HCT116 (cell line): Measurements from ENCODE around the gene MX2. TPM values are rescaled to one million over a fixed set of nuclear protein-coding genes. Genes with fewer than 3 reads are reported as not detected.

ENCODE experiments used
- ATAC-seq: fragments of 200-7000 bp; cut with Tn5 transposase; 2 replicates; pipeline ENCODE4 v1.9.1; 2020; ENCODE audit warnings: mild to moderate bottlenecking, moderate library complexity
- BruUV-seq: library from RNA; stranded (reverse); fragments of 400-500 nt; replicated peaks from 2 replicates; lab custom pipeline; 2021; lab: Mats Ljungman, UMichigan
- CTCF ChIA-PET: fragments of 300-600 bp; sonication (Branson Sonifier 250); formaldehyde crosslinking; loops from one replicate; lab custom pipeline; 2021; ENCODE audit warnings: antibody characterized with exemption; lab: Charles Lee
- POLR2A ChIA-PET: fragments of 300-600, 350-600 bp; sonication (Branson Sonifier 250); formaldehyde crosslinking; loops from one replicate; lab custom pipeline; 2021; ENCODE audit warnings: antibody characterized with exemption; lab: Charles Lee
- RAD21 ChIA-PET, 2 experiments: fragments of 300-600 bp; sonication (Branson Sonifier 250); formaldehyde crosslinking; loops; one replicate each; lab custom pipeline; 2023; ENCODE audit warnings: low total read pairs in 2 of 2; ENCODE audit not compliant: uncharacterized antibody in 2 of 2, unreplicated experiment in 2 of 2, low non-redundant PET in 1 of 2; lab: Charles Lee
- DNase-seq: peaks from one replicate; pipeline ENCODE4 v3.0.0-alpha.2; 2010; ENCODE audit warnings: low read depth, low spot score
- H2AFZ ChIP-seq: fragments of 200-600 bp; shearing (Covaris generic), sonication (generic); 2 replicates; pipeline ENCODE4 v1.6.1; 2017; ENCODE audit warnings: low read depth, mixed run types, mixed read lengths, antibody characterized with exemption, low read length; ENCODE audit not compliant: poor library complexity, severe bottlenecking
- H3K27ac ChIP-seq: 2 replicates; pipeline ENCODE4 v1.5.1; 2012; ENCODE audit warnings: low read depth, low read length
- H3K27me3 ChIP-seq: fragments of 200-600 bp; sonication (generic); 2 replicates; pipeline ENCODE4 v1.6.1; 2016; ENCODE audit warnings: mixed run types, low read length, mixed read lengths; ENCODE audit not compliant: insufficient read depth
- H3K36me3 ChIP-seq, 2 experiments: fragments of 200-500 bp in 1 of 2; fragments of 200-600 bp in 1 of 2; sonication (Bioruptor generic) in 1 of 2; sonication (generic) in 1 of 2; 2 replicates each; pipeline versions ENCODE4 v1.5.1 to v1.6.1; 2014 to 2016; ENCODE audit warnings: low read length in 2 of 2, inconsistent platforms in 1 of 2, mixed read lengths in 1 of 2, mixed run types in 1 of 2; ENCODE audit not compliant: insufficient read depth in 2 of 2, control insufficient read depth in 1 of 2
- H3K4me1 ChIP-seq, 2 experiments: fragments of 200-600 bp in 1 of 2; sonication (generic) in 1 of 2; 2 replicates each; pipeline versions ENCODE4 v1.5.1 to v1.6.1; 2012 to 2017; ENCODE audit warnings: low read length in 2 of 2, inconsistent platforms in 1 of 2, mild to moderate bottlenecking in 1 of 2, mixed read lengths in 1 of 2, mixed run types in 1 of 2, moderate library complexity in 1 of 2; ENCODE audit not compliant: insufficient read depth in 2 of 2, control insufficient read depth in 1 of 2
- H3K4me2 ChIP-seq: fragments of 200-600 bp; sonication (generic); 2 replicates; pipeline ENCODE4 v1.6.1; 2017; ENCODE audit warnings: mixed run types, low read length, mixed read lengths
- H3K4me3 ChIP-seq, 2 experiments: fragments of 200-600 bp in 1 of 2; sonication (generic) in 1 of 2; replicated peaks in 1 of 2; 2 replicates each; pipeline ENCODE4 v1.5.1; 2011 to 2016; ENCODE audit warnings: low read length in 2 of 2, control low read depth in 1 of 2, low read depth in 1 of 2, mild to moderate bottlenecking in 1 of 2, mixed read lengths in 1 of 2, mixed run types in 1 of 2
- H3K79me2 ChIP-seq: fragments of 200-600 bp; sonication (generic); 2 replicates; pipeline ENCODE4 v1.6.1; 2017; ENCODE audit warnings: mild to moderate bottlenecking, mixed run types, low read length, moderate library complexity, mixed read lengths; ENCODE audit not compliant: insufficient read depth
- H3K9ac ChIP-seq: fragments of 200-600 bp; sonication (generic); 2 replicates; pipeline ENCODE4 v1.6.1; 2016; ENCODE audit warnings: low read length, mixed read lengths
- H3K9me2 ChIP-seq: fragments of 200-600 bp; sonication (generic), shearing (Covaris generic); 2 replicates; pipeline ENCODE4 v1.6.1; 2017; ENCODE audit warnings: mixed run types, mild to moderate bottlenecking, moderate library complexity; ENCODE audit not compliant: insufficient read depth
- H3K9me3 ChIP-seq, 2 experiments: fragments of 200-500 bp in 1 of 2; fragments of 200-600 bp in 1 of 2; sonication (Bioruptor generic) in 1 of 2; sonication (generic) in 1 of 2; 2 replicates each; pipeline ENCODE4 v1.6.1; 2014 to 2017; ENCODE audit warnings: low read length in 2 of 2, mixed read lengths in 2 of 2, inconsistent platforms in 1 of 2, low read depth in 1 of 2, mild to moderate bottlenecking in 1 of 2, mixed run types in 1 of 2, moderate library complexity in 1 of 2; ENCODE audit not compliant: control insufficient read depth in 1 of 2, insufficient read depth in 1 of 2
- H4K20me1 ChIP-seq: fragments of 200-600 bp; sonication (generic), shearing (Covaris generic); 2 replicates; pipeline ENCODE4 v1.6.1; 2017; ENCODE audit warnings: mixed run types, mild to moderate bottlenecking, moderate library complexity; ENCODE audit not compliant: insufficient read depth
- CBX3 ChIP-seq: IDR thresholded peaks from 2 replicates; pipeline ENCODE4 v1.6.1; 2012; ENCODE audit warnings: low read depth
- ELF1 ChIP-seq: IDR thresholded peaks from 2 replicates; pipeline ENCODE4 v1.6.1; 2012; ENCODE audit warnings: low read depth, borderline replicate concordance
- FOSL1 ChIP-seq: IDR thresholded peaks from 2 replicates; pipeline ENCODE4 v1.6.1; 2012; ENCODE audit warnings: low read depth
- POLR2AphosphoS5 ChIP-seq: IDR thresholded peaks from 2 replicates; pipeline ENCODE4 v1.6.1; 2011; ENCODE audit warnings: mild to moderate bottlenecking, low read depth, low read length, moderate library complexity
- TCF7L2 ChIP-seq: IDR thresholded peaks from 2 replicates; pipeline ENCODE4 v1.7.0; 2011; ENCODE audit warnings: borderline replicate concordance, inconsistent platforms; ENCODE audit not compliant: insufficient read depth, insufficient read length; ENCODE audit errors: extremely low read depth
- ZFX ChIP-seq: fragments of 450-650 bp; IDR thresholded peaks from 2 replicates; pipeline ENCODE4 v1.6.1; 2017
- ZNF274 ChIP-seq: fragments of 200-500 bp; sonication (Bioruptor generic); IDR thresholded peaks from 2 replicates; pipeline ENCODE4 v1.6.1; 2014; ENCODE audit warnings: mild to moderate bottlenecking, low read depth, low read length, inconsistent platforms
- intact Hi-C: fragments of 100-400 bp; cut with micrococcal nuclease; formaldehyde crosslinking; loops from 2 replicates; pipeline ENCODE4 v1.10.0; 2022
- total RNA-seq: library from RNA; stranded (reverse); gene quantifications from one replicate; pipeline ENCODE4 v1.2.1, GENCODE V29; 2021; ENCODE audit not compliant: unreplicated experiment
- TF ChIP-seq, protein P1 (sequence below): IDR thresholded peaks from 2 replicates; pipeline ENCODE4 v1.6.1; 2012; ENCODE audit warnings: low read depth
- TF ChIP-seq, protein P2 (sequence below): IDR thresholded peaks from 2 replicates; pipeline ENCODE4 v1.6.1; 2012

The MX2 gene
- total RNA-seq, 1 experiment from 2014 or later: 0.22 TPM

DNA sequence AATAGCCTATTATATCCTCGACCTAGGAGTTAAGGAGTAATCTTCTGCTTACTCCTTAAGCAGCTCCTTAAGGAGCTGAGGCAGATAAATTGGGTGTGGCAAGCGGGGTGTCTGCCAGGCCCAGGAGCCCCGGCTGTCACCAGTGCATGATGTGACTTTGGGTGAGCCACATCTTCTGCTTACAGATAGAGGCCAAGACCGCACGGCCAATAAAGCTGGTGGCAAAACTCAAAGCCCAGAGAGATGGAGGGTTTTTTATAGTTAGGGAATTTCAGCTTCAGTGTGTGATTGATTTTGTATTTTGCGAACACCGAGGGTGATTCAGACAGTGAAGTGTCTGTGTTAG lies 9.8 kb downstream of the MX2 start:
- H3K79me2 ChIP-seq: no peaks in the 10 kb centered on the region
- H3K9ac ChIP-seq: no peak overlapping the region
- no peak overlapping the region for H3K4me2 ChIP-seq
- H3K4me3 ChIP-seq: no peak overlapping the region
- ChIA-PET CTCF (interaction anchor here (1.1 to 1.4 kb wide), 2 partner anchors 88 to 89 kb away, joined by 3 to 4 read pairs; no protein-coding TSS in a partner anchor), POLR2A (no interaction called here), RAD21 (no interaction called here)
- no peak overlapping the region for H3K27ac ChIP-seq
- TF ChIP-seq POLR2AphosphoS5: no peak
- TF ChIP-seq FOSL1: no peak
- TF ChIP-seq ELF1: no peak
- TF ChIP-seq ZFX: no peak
- TF ChIP-seq, protein P1, sequence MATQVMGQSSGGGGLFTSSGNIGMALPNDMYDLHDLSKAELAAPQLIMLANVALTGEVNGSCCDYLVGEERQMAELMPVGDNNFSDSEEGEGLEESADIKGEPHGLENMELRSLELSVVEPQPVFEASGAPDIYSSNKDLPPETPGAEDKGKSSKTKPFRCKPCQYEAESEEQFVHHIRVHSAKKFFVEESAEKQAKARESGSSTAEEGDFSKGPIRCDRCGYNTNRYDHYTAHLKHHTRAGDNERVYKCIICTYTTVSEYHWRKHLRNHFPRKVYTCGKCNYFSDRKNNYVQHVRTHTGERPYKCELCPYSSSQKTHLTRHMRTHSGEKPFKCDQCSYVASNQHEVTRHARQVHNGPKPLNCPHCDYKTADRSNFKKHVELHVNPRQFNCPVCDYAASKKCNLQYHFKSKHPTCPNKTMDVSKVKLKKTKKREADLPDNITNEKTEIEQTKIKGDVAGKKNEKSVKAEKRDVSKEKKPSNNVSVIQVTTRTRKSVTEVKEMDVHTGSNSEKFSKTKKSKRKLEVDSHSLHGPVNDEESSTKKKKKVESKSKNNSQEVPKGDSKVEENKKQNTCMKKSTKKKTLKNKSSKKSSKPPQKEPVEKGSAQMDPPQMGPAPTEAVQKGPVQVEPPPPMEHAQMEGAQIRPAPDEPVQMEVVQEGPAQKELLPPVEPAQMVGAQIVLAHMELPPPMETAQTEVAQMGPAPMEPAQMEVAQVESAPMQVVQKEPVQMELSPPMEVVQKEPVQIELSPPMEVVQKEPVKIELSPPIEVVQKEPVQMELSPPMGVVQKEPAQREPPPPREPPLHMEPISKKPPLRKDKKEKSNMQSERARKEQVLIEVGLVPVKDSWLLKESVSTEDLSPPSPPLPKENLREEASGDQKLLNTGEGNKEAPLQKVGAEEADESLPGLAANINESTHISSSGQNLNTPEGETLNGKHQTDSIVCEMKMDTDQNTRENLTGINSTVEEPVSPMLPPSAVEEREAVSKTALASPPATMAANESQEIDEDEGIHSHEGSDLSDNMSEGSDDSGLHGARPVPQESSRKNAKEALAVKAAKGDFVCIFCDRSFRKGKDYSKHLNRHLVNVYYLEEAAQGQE: no peak
- no peak for TF ChIP-seq TCF7L2
- TF ChIP-seq ZNF274: no peak
- TF ChIP-seq CBX3: no peak
- TF ChIP-seq, protein P2, sequence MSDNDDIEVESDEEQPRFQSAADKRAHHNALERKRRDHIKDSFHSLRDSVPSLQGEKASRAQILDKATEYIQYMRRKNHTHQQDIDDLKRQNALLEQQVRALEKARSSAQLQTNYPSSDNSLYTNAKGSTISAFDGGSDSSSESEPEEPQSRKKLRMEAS: no peak
- ATAC-seq: no peak
- no peaks in the 10 kb centered on the region for H3K36me3 ChIP-seq
- intact Hi-C loops: no loop called here
- peaks cover 3 to 4% of the 10 kb centered on the region in 2 experiments; a peak in 3 of 4 replicates for H3K4me1 ChIP-seq
- H3K27me3 ChIP-seq: no peaks in the 10 kb centered on the region
- no peak overlapping the region for H2AFZ ChIP-seq
- DNase-seq: no peak
- no TSS peak for BruUV-seq
- H3K9me2 ChIP-seq: no peaks in the 10 kb centered on the region
- no peaks in the 10 kb centered on the region for H4K20me1 ChIP-seq
- no peaks in the 10 kb centered on the region for H3K9me3 ChIP-seq
